Measurements from ENCODE around the gene ABTB2. TPM values are rescaled to one million over a fixed set of nuclear protein-coding genes. Genes with fewer than 3 reads are reported as not detected.

Gene ABTB2
- polyA plus RNA-seq, 1 experiment, result 6.3 TPM

GRCh38 chr11:34323601-34324000 is 34.2 kb downstream of the ABTB2 start:
- TF ChIP-seq, protein P1, sequence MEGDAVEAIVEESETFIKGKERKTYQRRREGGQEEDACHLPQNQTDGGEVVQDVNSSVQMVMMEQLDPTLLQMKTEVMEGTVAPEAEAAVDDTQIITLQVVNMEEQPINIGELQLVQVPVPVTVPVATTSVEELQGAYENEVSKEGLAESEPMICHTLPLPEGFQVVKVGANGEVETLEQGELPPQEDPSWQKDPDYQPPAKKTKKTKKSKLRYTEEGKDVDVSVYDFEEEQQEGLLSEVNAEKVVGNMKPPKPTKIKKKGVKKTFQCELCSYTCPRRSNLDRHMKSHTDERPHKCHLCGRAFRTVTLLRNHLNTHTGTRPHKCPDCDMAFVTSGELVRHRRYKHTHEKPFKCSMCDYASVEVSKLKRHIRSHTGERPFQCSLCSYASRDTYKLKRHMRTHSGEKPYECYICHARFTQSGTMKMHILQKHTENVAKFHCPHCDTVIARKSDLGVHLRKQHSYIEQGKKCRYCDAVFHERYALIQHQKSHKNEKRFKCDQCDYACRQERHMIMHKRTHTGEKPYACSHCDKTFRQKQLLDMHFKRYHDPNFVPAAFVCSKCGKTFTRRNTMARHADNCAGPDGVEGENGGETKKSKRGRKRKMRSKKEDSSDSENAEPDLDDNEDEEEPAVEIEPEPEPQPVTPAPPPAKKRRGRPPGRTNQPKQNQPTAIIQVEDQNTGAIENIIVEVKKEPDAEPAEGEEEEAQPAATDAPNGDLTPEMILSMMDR (IDR thresholded peaks at IDR 0.05; ENCODE audit: insufficient read depth, low read depth, low read length), result no peak
- Histone ChIP-seq H3K36me3 (ENCODE audit: control insufficient read depth, insufficient read depth, low read length) (no peaks in the 10 kb centered on the region), H3K27me3 (ENCODE audit: control insufficient read depth, insufficient read depth, low read length) (no peaks in the 10 kb centered on the region), H3K4me3 (ENCODE audit: low read depth, low read length) (no peak overlapping the region)
- CTCF ChIA-PET, result interaction anchor here (0.9 to 1.3 kb wide), 2 partner anchors 18 to 131 kb away, joined by 3 read pairs; no protein-coding TSS in a partner anchor
- no peak for DNase-seq (ENCODE audit: low read depth)
- POLR2A ChIA-PET, result interaction anchor here (0.6 kb wide), 1 partner anchor 15 kb away, joined by 16 read pairs; no protein-coding TSS in a partner anchor

GRCh38 chr11:34318111-34319037 is 39.4 kb downstream of the ABTB2 start:
- CTCF ChIA-PET, result interaction anchor here (1.3 to 2.1 kb wide), 3 partner anchors 24 to 175 kb away, joined by 3 to 6 read pairs (median 5); no protein-coding TSS in a partner anchor
- POLR2A ChIA-PET, result no interaction called here

DNA sequence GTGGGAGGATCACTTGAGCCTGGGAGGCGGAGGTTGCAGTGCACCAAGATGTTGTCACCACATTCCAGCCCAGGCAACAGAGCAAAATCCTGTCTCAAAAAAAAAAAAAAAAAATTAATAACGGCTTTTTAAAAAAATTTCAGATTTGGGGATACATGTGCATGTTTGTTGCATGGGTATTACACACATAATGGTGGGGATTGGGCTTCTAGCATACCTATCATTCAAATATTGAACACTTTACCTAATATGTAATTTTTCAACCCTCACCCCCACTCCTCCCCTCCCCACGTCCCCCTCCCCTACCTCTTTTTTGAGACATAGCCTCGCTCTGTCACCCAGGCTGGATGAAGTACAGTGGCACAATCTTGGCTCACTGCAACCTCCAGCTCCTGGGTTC is 40.1 kb downstream of the ABTB2 start:
- ChIA-PET CTCF (no interaction called here), POLR2A (no interaction called here)
- no peaks in the 10 kb centered on the region for H3K36me3 ChIP-seq (ENCODE audit: control insufficient read depth, insufficient read depth, low read length)
- H3K27me3 ChIP-seq (ENCODE audit: control insufficient read depth, insufficient read depth, low read length), result no peaks in the 10 kb centered on the region
- TF ChIP-seq, protein P1 (IDR thresholded peaks at IDR 0.05; ENCODE audit: insufficient read depth, low read depth, low read length), result no peak
- no peak for DNase-seq (ENCODE audit: low read depth)
- no peak overlapping the region for H3K4me3 ChIP-seq (ENCODE audit: low read depth, low read length)

More at GRCh38 chr11:34318111-34319037, 39.4 kb downstream of the ABTB2 start:
- no peak for DNase-seq (ENCODE audit: low read depth)
- TF ChIP-seq, protein P1 (IDR thresholded peaks at IDR 0.05; ENCODE audit: insufficient read depth, low read depth, low read length), result no peak
- H3K36me3 ChIP-seq (ENCODE audit: control insufficient read depth, insufficient read depth, low read length), result no peaks in the 10 kb centered on the region
- no peak overlapping the region for H3K4me3 ChIP-seq (ENCODE audit: low read depth, low read length)
- no peaks in the 10 kb centered on the region for H3K27me3 ChIP-seq (ENCODE audit: control insufficient read depth, insufficient read depth, low read length)

- DNase-seq (ENCODE audit: low read depth), result no peak
- TF ChIP-seq, protein P1 (IDR thresholded peaks at IDR 0.05; ENCODE audit: insufficient read depth, low read depth, low read length), result no peak
- Histone ChIP-seq H3K36me3 (ENCODE audit: control insufficient read depth, insufficient read depth, low read length) (no peaks in the 10 kb centered on the region), H3K4me3 (ENCODE audit: low read depth, low read length) (no peak overlapping the region), H3K27me3 (ENCODE audit: control insufficient read depth, insufficient read depth, low read length) (no peaks in the 10 kb centered on the region)
- POLR2A ChIA-PET, result no interaction called here
- CTCF ChIA-PET, result interaction anchor here (1.4 kb wide), 1 partner anchor 143 kb away, joined by 4 read pairs; no protein-coding TSS in a partner anchor
These were observed 40.8 kb downstream of the ABTB2 start for GRCh38 chr11:34317036-34317360.

DNA sequence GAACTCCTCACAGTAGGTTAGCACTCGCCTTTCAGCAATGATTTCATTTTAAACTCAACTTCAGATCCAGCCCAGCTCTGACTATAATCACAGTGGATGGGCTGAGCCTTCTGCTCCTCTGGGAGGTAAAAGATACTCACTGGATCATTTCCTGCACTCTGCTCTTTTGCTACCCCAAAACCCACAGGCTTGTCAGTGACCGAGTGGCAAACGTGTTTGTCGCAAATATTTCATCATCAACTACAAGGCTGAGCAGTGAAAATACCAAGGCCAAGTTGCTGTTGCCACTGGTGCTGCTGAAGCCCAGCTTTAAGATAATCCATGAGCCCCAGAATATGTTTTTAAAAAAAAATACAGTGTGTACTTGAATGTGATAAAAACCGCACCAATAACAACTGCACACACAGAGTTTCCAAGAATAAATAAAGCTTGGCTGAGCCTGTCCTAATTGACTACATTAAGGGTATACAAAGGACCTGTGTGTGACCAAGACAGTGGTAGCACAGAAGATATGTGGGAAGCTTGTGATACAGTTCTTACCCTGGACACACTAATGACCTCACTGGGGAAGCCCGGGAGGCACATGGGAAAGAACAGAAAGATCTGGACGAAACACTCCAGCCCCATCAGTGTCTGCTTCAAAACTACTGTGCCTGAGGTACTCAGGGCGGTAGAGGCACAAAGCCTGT is 41.3 kb downstream of the ABTB2 start:
- no peak for DNase-seq (ENCODE audit: low read depth)
- TF ChIP-seq, protein P1 (IDR thresholded peaks at IDR 0.05; ENCODE audit: insufficient read depth, low read depth, low read length), result no peak
- H3K4me3 ChIP-seq (ENCODE audit: low read depth, low read length), result no peak overlapping the region
- ChIA-PET CTCF (interaction anchor here (1.4 kb wide), 1 partner anchor 142 kb away, joined by 4 read pairs; no protein-coding TSS in a partner anchor), POLR2A (no interaction called here)
- H3K27me3 ChIP-seq (ENCODE audit: control insufficient read depth, insufficient read depth, low read length), result no peaks in the 10 kb centered on the region
- H3K36me3 ChIP-seq (ENCODE audit: control insufficient read depth, insufficient read depth, low read length), result no peaks in the 10 kb centered on the region

Data from BJ (cell line).